IMR-90 (cell line): Measurements from ENCODE around the gene ZNF738. TPM values are rescaled to one million over a fixed set of nuclear protein-coding genes. Genes with fewer than 3 reads are reported as not detected.

ENCODE experiments used
- ATAC-seq: fragments of 200-7000 bp; cut with Tn5 transposase; 2 replicates; pipeline ENCODE4 v1.9.1; 2020; ENCODE audit warnings: low read depth, mild to moderate bottlenecking, moderate library complexity
- BruUV-seq: library from RNA; stranded (reverse); fragments of 400-500 nt; replicated peaks from 2 replicates; lab custom pipeline; 2021; lab: Mats Ljungman, UMichigan
- CTCF ChIA-PET: fragments of 300-600 bp; formaldehyde crosslinking; extraction: SDS; loops from one replicate; lab custom pipeline; 2021; ENCODE audit warnings: antibody characterized with exemption; lab: Yijun Ruan, JAX
- POLR2A ChIA-PET: fragments of 300-600 bp; sonication (Branson Sonifier 250); formaldehyde crosslinking; loops from one replicate; lab custom pipeline; 2022; ENCODE audit warnings: antibody characterized with exemption; ENCODE audit not compliant: unreplicated experiment; lab: Charles Lee
- DNase-seq: peaks from one replicate; pipeline ENCODE4 v3.0.0; 2013
- H2AFZ ChIP-seq: replicated peaks from 2 replicates; pipeline ENCODE3; 2013; ENCODE audit warnings: low read length, mild to moderate bottlenecking; ENCODE audit not compliant: poor library complexity
- H2AK5ac ChIP-seq: 2 replicates; pipeline ENCODE4 v1.6.1; 2013; ENCODE audit warnings: low read depth, low read length, inconsistent platforms
- H2AK9ac ChIP-seq: replicated peaks from 2 replicates; pipeline ENCODE3; 2013; ENCODE audit warnings: mild to moderate bottlenecking, low read depth, low read length, moderate library complexity; ENCODE audit not compliant: poor library complexity
- H2BK120ac ChIP-seq: 2 replicates; pipeline ENCODE4 v1.6.1; 2013; ENCODE audit warnings: low read depth, low read length, inconsistent platforms
- H2BK15ac ChIP-seq: 3 replicates; pipeline ENCODE4 v1.6.1; 2013; ENCODE audit warnings: low read depth, low read length, inconsistent platforms
- H2BK20ac ChIP-seq: 2 replicates; pipeline ENCODE4 v1.6.1; 2013; ENCODE audit warnings: low read depth, mild to moderate bottlenecking, inconsistent platforms, low read length, moderate library complexity
- H2BK5ac ChIP-seq: 2 replicates; pipeline ENCODE4 v1.6.1; 2013; ENCODE audit warnings: mild to moderate bottlenecking, low read depth, low read length, inconsistent platforms; ENCODE audit not compliant: poor library complexity, severe bottlenecking
- H3K14ac ChIP-seq: replicated peaks from 2 replicates; pipeline ENCODE4 v1.6.1; 2013; ENCODE audit warnings: low read depth, low read length, inconsistent platforms
- H3K18ac ChIP-seq: 2 replicates; pipeline ENCODE4 v1.6.1; 2013; ENCODE audit warnings: low read depth, low read length, control low read depth
- H3K23ac ChIP-seq: 2 replicates; pipeline ENCODE4 v1.6.1; 2013; ENCODE audit warnings: low read depth, low read length, inconsistent platforms
- H3K27ac ChIP-seq: 2 replicates; pipeline ENCODE4 v1.5.1; 2013; ENCODE audit warnings: mild to moderate bottlenecking, control low read depth, low read length; ENCODE audit not compliant: insufficient read depth
- H3K27me3 ChIP-seq: 2 replicates; pipeline ENCODE4 v1.6.1; 2013; ENCODE audit warnings: low read length; ENCODE audit not compliant: control insufficient read depth, insufficient read depth
- H3K36me3 ChIP-seq: 2 replicates; pipeline ENCODE4 v1.6.1; 2013; ENCODE audit warnings: low read length, mixed read lengths; ENCODE audit not compliant: control insufficient read depth, insufficient read depth
- H3K4ac ChIP-seq: 2 replicates; pipeline ENCODE4 v1.6.1; 2013; ENCODE audit warnings: low read depth, low read length, inconsistent platforms
- H3K4me1 ChIP-seq: 2 replicates; pipeline ENCODE4 v1.6.1; 2013; ENCODE audit warnings: low read length, mixed read lengths; ENCODE audit not compliant: control insufficient read depth, insufficient read depth
- H3K4me2 ChIP-seq: 2 replicates; pipeline ENCODE4 v1.6.1; 2013; ENCODE audit warnings: low read depth, mild to moderate bottlenecking, control low read depth, low read length, moderate library complexity
- H3K4me3 ChIP-seq: 2 replicates; pipeline ENCODE4 v1.5.1; 2013; ENCODE audit warnings: low read depth, mild to moderate bottlenecking, control low read depth, low read length, moderate library complexity; ENCODE audit not compliant: insufficient read depth
- H3K56ac ChIP-seq: 2 replicates; pipeline ENCODE4 v1.6.1; 2013; ENCODE audit warnings: low read length, inconsistent platforms; ENCODE audit not compliant: insufficient read depth; ENCODE audit errors: extremely low read depth
- H3K79me1 ChIP-seq, 2 experiments: 2 replicates each; pipeline ENCODE4 v1.6.1; 2013; ENCODE audit warnings: low read length in 2 of 2, inconsistent platforms in 1 of 2, low read depth in 1 of 2
- H3K9ac ChIP-seq: 2 replicates; pipeline ENCODE4 v1.6.1; 2013; ENCODE audit warnings: low read depth, low read length, control low read depth
- H3K9me1 ChIP-seq: 2 replicates; pipeline ENCODE4 v1.6.1; 2013; ENCODE audit warnings: low read length, inconsistent platforms; ENCODE audit not compliant: insufficient read depth
- H3K9me3 ChIP-seq: 2 replicates; pipeline ENCODE4 v1.6.1; 2013; ENCODE audit warnings: low read length; ENCODE audit not compliant: control insufficient read depth, insufficient read depth
- H4K20me1 ChIP-seq: 2 replicates; pipeline ENCODE4 v1.6.1; 2013; ENCODE audit warnings: low read length, inconsistent platforms; ENCODE audit not compliant: insufficient read depth
- H4K5ac ChIP-seq: 2 replicates; pipeline ENCODE4 v1.6.1; 2013; ENCODE audit warnings: mild to moderate bottlenecking, low read depth, low read length, control low read depth
- H4K8ac ChIP-seq, 2 experiments: 2 replicates each; pipeline ENCODE4 v1.6.1; 2013; ENCODE audit warnings: low read depth in 2 of 2, low read length in 2 of 2, control low read depth in 1 of 2, inconsistent platforms in 1 of 2
- H4K91ac ChIP-seq: 2 replicates; pipeline ENCODE4 v1.6.1; 2013; ENCODE audit warnings: low read depth, low read length, inconsistent platforms; ENCODE audit not compliant: insufficient read depth
- BHLHE40 ChIP-seq: fragments of 150-350 bp; IDR thresholded peaks from 2 replicates; pipeline ENCODE4 v1.6.1; 2016; ENCODE audit warnings: mild to moderate bottlenecking, low read depth, low read length
- CEBPB ChIP-seq: IDR thresholded peaks from 2 replicates; pipeline ENCODE4 v1.6.1; 2012; ENCODE audit warnings: low read depth, low read length, improper control_type of control experiment
- CHD1 ChIP-seq: IDR thresholded peaks from 2 replicates; pipeline ENCODE4 v1.6.1; 2012; ENCODE audit warnings: low read depth, low read length, improper control_type of control experiment
- CTCF ChIP-seq: conservative IDR thresholded peaks from 2 replicates; pipeline ENCODE4 v1.5.1; 2012; ENCODE audit warnings: mild to moderate bottlenecking, low read depth, low read length, improper control_type of control experiment
- MAZ ChIP-seq: IDR thresholded peaks from 2 replicates; pipeline ENCODE4 v1.6.1; 2012; ENCODE audit warnings: low read depth, mild to moderate bottlenecking, low read length, improper control_type of control experiment, moderate library complexity, borderline replicate concordance
- MXI1 ChIP-seq: IDR thresholded peaks from 2 replicates; pipeline ENCODE4 v1.6.1; 2012; ENCODE audit warnings: low read depth, mild to moderate bottlenecking, low read length, moderate library complexity, borderline replicate concordance
- NFE2L2 ChIP-seq: fragments of 150-350 bp; IDR thresholded peaks from 2 replicates; pipeline ENCODE4 v1.6.1; 2016; ENCODE audit warnings: low read depth, mild to moderate bottlenecking, low read length
- RAD21 ChIP-seq: IDR thresholded peaks from 2 replicates; pipeline ENCODE4 v1.6.1; 2012; ENCODE audit warnings: low read length, improper control_type of control experiment
- RCOR1 ChIP-seq: IDR thresholded peaks from 2 replicates; pipeline ENCODE4 v1.6.1; 2012; ENCODE audit warnings: mild to moderate bottlenecking, low read length, improper control_type of control experiment; ENCODE audit not compliant: insufficient replicate concordance
- SMC3 ChIP-seq: fragments of 150-350 bp; IDR thresholded peaks from 2 replicates; pipeline ENCODE4 v1.6.1; 2016; ENCODE audit warnings: low read depth, mild to moderate bottlenecking, antibody characterized with exemption, low read length, moderate library complexity
- USF2 ChIP-seq: fragments of 150-350 bp; IDR thresholded peaks from 2 replicates; pipeline ENCODE4 v1.6.1; 2017; ENCODE audit warnings: mild to moderate bottlenecking, antibody characterized with exemption, low read length, low read depth
- WGBS, 2 experiments: methylation state at CpG; one replicate each; pipeline versions ENCODE4 v1.1.5 to v1.1.7; 2013; ENCODE audit warnings: missing lambda C conversion rate in 2 of 2; ENCODE audit not compliant: insufficient read length in 1 of 2; ENCODE audit errors: extremely low coverage in 2 of 2; 5-methylcytosine and 5-hydroxymethylcytosine counted together
- dilution Hi-C: fragments of 300-500 bp; cut with HindIII; formaldehyde crosslinking; loops from one replicate; pipeline ENCODE4 v1.14.3; 2018; ENCODE audit warnings: low sequenced_read_pairs; ENCODE audit not compliant: unreplicated experiment
- in situ Hi-C: fragments of 300-500 bp; cut with MboI; formaldehyde crosslinking; loops from 3 replicates; pipeline ENCODE4 v1.14.3; 2019; ENCODE audit warnings: low sequenced_read_pairs, inconsistent platforms, mixed read lengths
- intact Hi-C: fragments of 100-400 bp; cut with micrococcal nuclease; formaldehyde crosslinking; loops from 2 replicates; pipeline ENCODE4 v1.10.0; 2022
- polyA plus RNA-seq, 3 experiments: library from polyadenylated mRNA; depleted of rRNA; stranded (reverse); fragments of >200 nt; gene quantifications; 2 replicates each; pipeline ENCODE4 v1.2.3, GENCODE V29; 2012; ENCODE audit warnings: low replicate concordance in 1 of 3
- total RNA-seq: library from RNA; depleted of rRNA; stranded (reverse); fragments of >200 nt; gene quantifications from 2 replicates; pipeline ENCODE4 v1.2.3, GENCODE V29; 2012

Gene ZNF738
- total and polyA plus RNA-seq, 2 of the 4 experiments (the other 2 are of a cell fraction): 2.7 to 7.3 TPM

- H2AK5ac ChIP-seq: no peak overlapping the region
- H3K56ac ChIP-seq: no peak overlapping the region
- no peak overlapping the region for H2BK15ac ChIP-seq
- in situ Hi-C loops (no loop called here), intact Hi-C loops (no loop called here), dilution Hi-C loops (no loop called here)
- no peak overlapping the region for H3K27ac ChIP-seq
- CTCF ChIA-PET: no interaction called here
- no peak overlapping the region for H3K14ac ChIP-seq
- BruUV-seq: no TSS peak
- no peak overlapping the region for H4K8ac ChIP-seq
- H3K4me2 ChIP-seq: no peak overlapping the region
- no peak overlapping the region for H3K4ac ChIP-seq
- H2BK5ac ChIP-seq: no peak overlapping the region
- H3K79me1 ChIP-seq: peaks cover 4 to 9% of the 10 kb centered on the region in 2 experiments; a peak in 3 of 4 replicates
- peaks cover 7% of the 10 kb centered on the region for H3K36me3 ChIP-seq
- no peak overlapping the region for H4K91ac ChIP-seq
- no peak overlapping the region for H2BK20ac ChIP-seq
- no peak overlapping the region for H3K4me3 ChIP-seq
- no peak overlapping the region for H2AFZ ChIP-seq
- H3K4me1 ChIP-seq: peaks cover 2% of the 10 kb centered on the region; the same call in 1 of the 2 replicates
- H3K9me3 ChIP-seq: peaks cover 3% of the 10 kb centered on the region; the same call in 1 of the 2 replicates
- WGBS, 2 experiments: no CpG with 5 or more reads among the region's 2 CpGs
- H3K27me3 ChIP-seq: no peaks in the 10 kb centered on the region
- TF ChIP-seq CEBPB: no peak
- TF ChIP-seq RAD21: no peak
- no peak for TF ChIP-seq BHLHE40
- TF ChIP-seq SMC3: no peak
- TF ChIP-seq USF2: no peak
- TF ChIP-seq CTCF: no peak
- no peak for TF ChIP-seq RCOR1
- TF ChIP-seq MAZ: no peak
- no peak for TF ChIP-seq CHD1
- TF ChIP-seq NFE2L2: no peak
- no peak for TF ChIP-seq MXI1
- no peak overlapping the region for H4K5ac ChIP-seq
- POLR2A ChIA-PET: no interaction called here
- DNase-seq (no peak), ATAC-seq (no peak)
- no peak overlapping the region for H3K18ac ChIP-seq
- H2BK120ac ChIP-seq: no peak overlapping the region
- no peak overlapping the region for H2AK9ac ChIP-seq
- H3K9me1 ChIP-seq: no peaks in the 10 kb centered on the region
- H3K9ac ChIP-seq: no peak overlapping the region
- H3K23ac ChIP-seq: no peak overlapping the region
- no peaks in the 10 kb centered on the region for H4K20me1 ChIP-seq
These were observed 32.6 kb upstream of the ZNF738 start for GRCh38 chr19:21326169-21326568.
